ENCODE measurements around the gene CROCC2.
A peak's percentile ranks its signal among the peaks of the same experiment; 100 is the strongest.

Gene CROCC2

GRCh38 chr2:240960309-240960970 lies 54.3 kb downstream of the CROCC2 start:
- H3K27ac ChIP-seq, result peak overlapping the region; percentile 71
- ChIA-PET POLR2A (ENCODE audit: low non-redundant PET) (no interaction called here), CTCF (interaction anchor here (0.6 kb wide), 1 partner anchor 61 kb away, joined by 3 read pairs; no protein-coding TSS in a partner anchor)
- no peak for DNase-seq (ENCODE audit: low spot score)
- no peak for TF ChIP-seq CTCF (conservative IDR thresholded peaks at IDR 0.05; ENCODE audit: low read depth)

GRCh38 chr2:240960971-240961876 lies 55.1 kb downstream of the CROCC2 start:
- no peak for DNase-seq (ENCODE audit: low spot score)
- H3K27ac ChIP-seq, result peak overlapping the region; percentile 71
- CTCF ChIA-PET, result no interaction called here
- POLR2A ChIA-PET (ENCODE audit: low non-redundant PET), result no interaction called here
- no peak for TF ChIP-seq CTCF (conservative IDR thresholded peaks at IDR 0.05; ENCODE audit: low read depth)

GRCh38 chr2:240961910-240962299 lies 55.8 kb downstream of the CROCC2 start:
- H3K27ac ChIP-seq, result peak overlapping the region; percentile 14; the same call in 1 of the 2 replicates
- CTCF ChIA-PET, result no interaction called here
- DNase-seq (ENCODE audit: low spot score), result no peak
- POLR2A ChIA-PET (ENCODE audit: low non-redundant PET), result no interaction called here
- TF ChIP-seq CTCF (conservative IDR thresholded peaks at IDR 0.05; ENCODE audit: low read depth), result no peak

- no peak for TF ChIP-seq CTCF (conservative IDR thresholded peaks at IDR 0.05; ENCODE audit: low read depth)
- ChIA-PET POLR2A (ENCODE audit: low non-redundant PET) (no interaction called here), CTCF (no interaction called here)
- no peak for DNase-seq (ENCODE audit: low spot score)
- peak overlapping the region; percentile 14; the same call in 1 of the 2 replicates for H3K27ac ChIP-seq
Measured at GRCh38 chr2:240962300-240963064, 56.3 kb downstream of the CROCC2 start.

GRCh38 chr2:240963065-240963867 lies 57.1 kb downstream of the CROCC2 start:
- CTCF ChIA-PET, result interaction anchor here (0.6 kb wide), 1 partner anchor 251 kb away, joined by 3 read pairs; no protein-coding TSS in a partner anchor
- no peak for TF ChIP-seq CTCF (conservative IDR thresholded peaks at IDR 0.05; ENCODE audit: low read depth)
- H3K27ac ChIP-seq, result no peak overlapping the region

More at GRCh38 chr2:240963065-240963867, 57.1 kb downstream of the CROCC2 start:
- POLR2A ChIA-PET (ENCODE audit: low non-redundant PET), result no interaction called here
- no peak for DNase-seq (ENCODE audit: low spot score)

Data from RWPE1 (cell line).